ENCODE results near the gene SRPRB.

SRPRB gene

GRCh38 chr3:133763797-133764683, 41.6 kb upstream of the SRPRB start:
- Histone ChIP-seq H3K9me3 (no peaks in the 10 kb centered on the region), H3K4me3 (no peak overlapping the region), H3K27ac (no peak overlapping the region), H3K4me1 (no peaks in the 10 kb centered on the region), H3K27me3 (no peaks in the 10 kb centered on the region), H3K36me3 (no peaks in the 10 kb centered on the region)
- DNase-seq, result peak in 1 of 2 donors; percentile 54
- TF ChIP-seq CTCF (IDR thresholded peaks at IDR 0.05), result no peak
- intact Hi-C loops (cut with DNase I; ENCODE audit: low total_unique reads), result no loop called here

- no peak for DNase-seq
- H3K9me3 ChIP-seq, result no peaks in the 10 kb centered on the region
- H3K36me3 ChIP-seq, result no peaks in the 10 kb centered on the region
- H3K27me3 ChIP-seq, result no peaks in the 10 kb centered on the region
- intact Hi-C loops (cut with DNase I; ENCODE audit: low total_unique reads), result no loop called here
- no peak overlapping the region for H3K27ac ChIP-seq
- no peaks in the 10 kb centered on the region for H3K4me1 ChIP-seq
- TF ChIP-seq CTCF (IDR thresholded peaks at IDR 0.05), result no peak
- H3K4me3 ChIP-seq, result no peak overlapping the region
Measured at GRCh38 chr3:133765256-133765655, 40.4 kb upstream of the SRPRB start.

- Histone ChIP-seq H3K4me1 (no peaks in the 10 kb centered on the region), H3K9me3 (no peaks in the 10 kb centered on the region), H3K36me3 (no peaks in the 10 kb centered on the region), H3K4me3 (no peak overlapping the region), H3K27ac (no peak overlapping the region), H3K27me3 (no peaks in the 10 kb centered on the region)
- DNase-seq, result no peak
- intact Hi-C loops (cut with DNase I; ENCODE audit: low total_unique reads), result no loop called here
- no peak for TF ChIP-seq CTCF (IDR thresholded peaks at IDR 0.05)
Measured at GRCh38 chr3:133767607-133768006, 38.0 kb upstream of the SRPRB start.

GRCh38 chr3:133769536-133769935, 36.1 kb upstream of the SRPRB start:
- no peaks in the 10 kb centered on the region for H3K27me3 ChIP-seq
- no peaks in the 10 kb centered on the region for H3K9me3 ChIP-seq
- H3K4me1 ChIP-seq, result no peaks in the 10 kb centered on the region
- intact Hi-C loops (cut with DNase I; ENCODE audit: low total_unique reads), result no loop called here
- no peak overlapping the region for H3K27ac ChIP-seq
- no peak for TF ChIP-seq CTCF (IDR thresholded peaks at IDR 0.05)
- H3K36me3 ChIP-seq, result no peaks in the 10 kb centered on the region
- H3K4me3 ChIP-seq, result no peak overlapping the region
- no peak for DNase-seq

- no peak overlapping the region for H3K27ac ChIP-seq
- no peak for DNase-seq
- no peak for TF ChIP-seq CTCF (IDR thresholded peaks at IDR 0.05)
- no peak overlapping the region for H3K4me3 ChIP-seq
- no peaks in the 10 kb centered on the region for H3K4me1 ChIP-seq
- H3K9me3 ChIP-seq, result no peaks in the 10 kb centered on the region
- intact Hi-C loops (cut with DNase I; ENCODE audit: low total_unique reads), result no loop called here
- no peaks in the 10 kb centered on the region for H3K27me3 ChIP-seq
- H3K36me3 ChIP-seq, result no peaks in the 10 kb centered on the region
Measured at GRCh38 chr3:133773732-133774131, 31.9 kb upstream of the SRPRB start.
